ENCODE data around the gene RPS6KA3.

DNA sequence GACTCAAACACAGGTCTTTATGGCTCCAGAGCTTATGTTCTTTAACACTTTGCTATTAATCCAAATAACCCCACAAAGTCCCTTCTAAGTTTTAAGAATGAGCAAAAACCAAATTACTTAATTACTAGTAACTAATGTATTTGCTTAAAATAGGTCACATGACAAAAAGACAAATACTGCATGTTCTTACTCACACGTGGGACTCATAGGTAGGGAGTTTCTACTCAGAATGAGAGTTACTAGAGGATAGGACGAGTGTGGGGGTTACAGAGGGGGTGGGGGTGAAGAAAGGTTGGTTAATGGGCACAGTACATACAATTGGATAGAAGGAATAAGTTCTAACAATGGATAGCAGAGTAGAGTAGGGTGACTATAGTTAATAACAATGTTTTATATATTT is 5.8 kb downstream of the RPS6KA3 start:
- TF ChIP-seq POLR2A (IDR thresholded peaks at IDR 0.05) (no peak), POLR2AphosphoS5 (IDR thresholded peaks at IDR 0.05; ENCODE audit: insufficient read depth in 1 of 2, low read depth in 1 of 2) (no peak)
- TF ChIP-seq, protein P1, sequence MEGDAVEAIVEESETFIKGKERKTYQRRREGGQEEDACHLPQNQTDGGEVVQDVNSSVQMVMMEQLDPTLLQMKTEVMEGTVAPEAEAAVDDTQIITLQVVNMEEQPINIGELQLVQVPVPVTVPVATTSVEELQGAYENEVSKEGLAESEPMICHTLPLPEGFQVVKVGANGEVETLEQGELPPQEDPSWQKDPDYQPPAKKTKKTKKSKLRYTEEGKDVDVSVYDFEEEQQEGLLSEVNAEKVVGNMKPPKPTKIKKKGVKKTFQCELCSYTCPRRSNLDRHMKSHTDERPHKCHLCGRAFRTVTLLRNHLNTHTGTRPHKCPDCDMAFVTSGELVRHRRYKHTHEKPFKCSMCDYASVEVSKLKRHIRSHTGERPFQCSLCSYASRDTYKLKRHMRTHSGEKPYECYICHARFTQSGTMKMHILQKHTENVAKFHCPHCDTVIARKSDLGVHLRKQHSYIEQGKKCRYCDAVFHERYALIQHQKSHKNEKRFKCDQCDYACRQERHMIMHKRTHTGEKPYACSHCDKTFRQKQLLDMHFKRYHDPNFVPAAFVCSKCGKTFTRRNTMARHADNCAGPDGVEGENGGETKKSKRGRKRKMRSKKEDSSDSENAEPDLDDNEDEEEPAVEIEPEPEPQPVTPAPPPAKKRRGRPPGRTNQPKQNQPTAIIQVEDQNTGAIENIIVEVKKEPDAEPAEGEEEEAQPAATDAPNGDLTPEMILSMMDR (IDR thresholded peaks at IDR 0.05): no peak
